Duodenal mucosa (tissue), 2 donors: ENCODE data around the gene MYO1A.
"Not testable (repeated sequence)": the region's sequence is repeated elsewhere in the genome, so short reads cannot be mapped to it uniquely, and the experiment has no call there.

Experiments
- H3K27ac ChIP-seq: one replicate; pipeline ENCODE4 v1.7.0; 2013; ENCODE audit warnings: low read depth, low read length
- H3K27me3 ChIP-seq, 2 donors: one replicate each; pipeline ENCODE4 v1.7.0; 2013; ENCODE audit warnings: low read length in 2 of 2, control low read depth in 1 of 2; ENCODE audit not compliant: insufficient read depth in 2 of 2, control insufficient read depth in 1 of 2
- H3K36me3 ChIP-seq, 2 donors: one replicate each; pipeline ENCODE4 v1.7.0; 2013; ENCODE audit warnings: low read length in 2 of 2, control low read depth in 1 of 2; ENCODE audit not compliant: insufficient read depth in 2 of 2, control insufficient read depth in 1 of 2
- H3K4me1 ChIP-seq, 2 donors: one replicate each; pipeline ENCODE4 v1.7.0; 2013; ENCODE audit warnings: low read length in 2 of 2, control low read depth in 1 of 2; ENCODE audit not compliant: insufficient read depth in 2 of 2, control insufficient read depth in 1 of 2
- H3K4me3 ChIP-seq, 2 donors: one replicate each; pipeline ENCODE4 v1.7.0; 2013; ENCODE audit warnings: low read length in 2 of 2, low read depth in 1 of 2
- H3K9ac ChIP-seq, 2 donors: one replicate each; pipeline ENCODE4 v1.7.0; 2013; ENCODE audit warnings: low read length in 2 of 2, low read depth in 1 of 2
- H3K9me3 ChIP-seq, 2 donors: one replicate each; pipeline ENCODE4 v1.7.0; 2013; ENCODE audit warnings: low read length in 2 of 2, control low read depth in 1 of 2; ENCODE audit not compliant: control insufficient read depth in 1 of 2

The MYO1A gene

GRCh38 chr12:57087010-57087690 is 37.2 kb upstream of the MYO1A start:
- peak overlapping the region; percentile 81 to 82 for H3K4me3 ChIP-seq
- peak overlapping the region; percentile 97 for H3K27ac ChIP-seq
- H3K9ac ChIP-seq: peak overlapping the region; percentile 79 to 89
- peaks cover 0 to 4% of the 10 kb centered on the region in 2 donors for H3K36me3 ChIP-seq
- no peaks in the 10 kb centered on the region for H3K9me3 ChIP-seq
- no peaks in the 10 kb centered on the region for H3K27me3 ChIP-seq
- peaks cover 25 to 38% of the 10 kb centered on the region in 2 donors for H3K4me1 ChIP-seq

- Histone ChIP-seq H3K36me3 (peaks cover 0 to 4% of the 10 kb centered on the region in 2 donors), H3K27ac (peak overlapping the region; percentile 76), H3K9ac (peak overlapping the region; percentile 62 to 86), H3K9me3 (no peaks in the 10 kb centered on the region), H3K4me3 (peak overlapping the region; percentile 70 to 82), H3K4me1 (peaks cover 25 to 37% of the 10 kb centered on the region in 2 donors), H3K27me3 (no peaks in the 10 kb centered on the region)
Observed at GRCh38 chr12:57086493-57087009, 36.6 kb upstream of the MYO1A start.

- peaks cover 0 to 2% of the 10 kb centered on the region in 2 donors for H3K36me3 ChIP-seq
- H3K4me3 ChIP-seq: peak overlapping the region; percentile 70 to 82
- H3K27ac ChIP-seq: peak overlapping the region; percentile 76
- peak overlapping the region; percentile 62 to 86 for H3K9ac ChIP-seq
- no peaks in the 10 kb centered on the region for H3K27me3 ChIP-seq
- no peaks in the 10 kb centered on the region for H3K9me3 ChIP-seq
- peaks cover 21 to 32% of the 10 kb centered on the region in 2 donors for H3K4me1 ChIP-seq
Observed at GRCh38 chr12:57085999-57086492, 36.1 kb upstream of the MYO1A start.

- H3K36me3 ChIP-seq: no peaks in the 10 kb centered on the region
- H3K4me3 ChIP-seq: no peak overlapping the region
- peaks cover 8 to 20% of the 10 kb centered on the region in 2 donors for H3K4me1 ChIP-seq
- H3K27ac ChIP-seq: no peak overlapping the region
- no peaks in the 10 kb centered on the region for H3K9me3 ChIP-seq
- H3K9ac ChIP-seq: no peak overlapping the region
- no peaks in the 10 kb centered on the region for H3K27me3 ChIP-seq
Observed at GRCh38 chr12:57080855-57081254, 30.9 kb upstream of the MYO1A start.

- Histone ChIP-seq H3K27ac (no peak overlapping the region), H3K9me3 (no peaks in the 10 kb centered on the region), H3K36me3 (no peaks in the 10 kb centered on the region), H3K4me1 (peaks cover 7 to 19% of the 10 kb centered on the region in 2 donors), H3K4me3 (no peak overlapping the region), H3K9ac (no peak overlapping the region), H3K27me3 (no peaks in the 10 kb centered on the region)
Observed at GRCh38 chr12:57079821-57080220, 29.9 kb upstream of the MYO1A start.

- H3K27ac ChIP-seq: peak within 1 kb of the TSS; percentile 76
- H3K27me3 ChIP-seq: no peaks in the 10 kb centered on the region
- peak within 1 kb of the TSS; percentile 61 to 71 for H3K9ac ChIP-seq
- peak within 1 kb of the TSS; percentile 89 to 90 for H3K4me3 ChIP-seq
- H3K9me3 ChIP-seq: no peaks in the 10 kb centered on the region
- H3K4me1 ChIP-seq: peaks cover 7 to 19% of the 10 kb centered on the region in 2 donors
- H3K36me3 ChIP-seq: no peaks in the 10 kb centered on the region
Observed at GRCh38 chr12:57078519-57079404, 28.8 kb upstream of the MYO1A start, which contains the start of gene NEMP1. Gene NEMP1, minus strand, starts transcription at chr12:57078791. Its CDS starts 46 bp downstream, at chr12:57078745.

GRCh38 chr12:57073566-57074450 is 23.9 kb upstream of the MYO1A start:
- H3K27me3 ChIP-seq, H3K4me3 ChIP-seq, H3K9ac ChIP-seq, H3K27ac ChIP-seq, H3K9me3 ChIP-seq: not testable (repeated sequence)
- peaks cover 4 to 14% of the 10 kb centered on the region in 2 donors for H3K4me1 ChIP-seq
- peaks cover 5 to 10% of the 10 kb centered on the region in 2 donors for H3K36me3 ChIP-seq

- Histone ChIP-seq H3K4me3 (no peak overlapping the region), H3K27ac (peak overlapping the region; percentile 20), H3K9me3 (no peaks in the 10 kb centered on the region), H3K4me1 (peaks cover 4 to 7% of the 10 kb centered on the region in 2 donors), H3K27me3 (no peaks in the 10 kb centered on the region), H3K9ac (no peak overlapping the region), H3K36me3 (peaks cover 5 to 10% of the 10 kb centered on the region in 2 donors)
Observed at GRCh38 chr12:57072661-57073060, 22.7 kb upstream of the MYO1A start.

GRCh38 chr12:57069523-57069922 is 19.6 kb upstream of the MYO1A start:
- H3K9ac ChIP-seq: peak overlapping the region in 1 of 2 donors; percentile 1
- H3K27me3 ChIP-seq: no peaks in the 10 kb centered on the region
- peaks cover 3 to 10% of the 10 kb centered on the region in 2 donors for H3K4me1 ChIP-seq
- H3K27ac ChIP-seq: no peak overlapping the region
- H3K9me3 ChIP-seq: no peaks in the 10 kb centered on the region
- peaks cover 5 to 10% of the 10 kb centered on the region in 2 donors for H3K36me3 ChIP-seq
- no peak overlapping the region for H3K4me3 ChIP-seq
